Liver (tissue), 2 donors: ENCODE data around the gene BTRC.

Source experiments
- HNF4A ChIP-seq, 2 donors: conservative IDR thresholded peaks; 2 replicates each; pipeline ENCODE4 v1.6.1; 2016; ENCODE audit warnings: antibody characterized with exemption in 2 of 2, mild to moderate bottlenecking in 2 of 2
- REST ChIP-seq: IDR thresholded peaks from 2 replicates; pipeline ENCODE4 v1.6.1; 2016; ENCODE audit warnings: antibody characterized with exemption, mild to moderate bottlenecking
- donor health status: healthy.

GRCh38 chr10:101351477-101351876 lies 2.5 kb upstream of the BTRC start:
- TF ChIP-seq REST = no peak
- no peak for TF ChIP-seq HNF4A (conservative IDR thresholded peaks at IDR 0.05)
